GM23338 (cell line): ENCODE data around the gene KAZN. TPM values are rescaled to one million over a fixed set of nuclear protein-coding genes. Genes with fewer than 3 reads are reported as not detected.

ENCODE experiments used
- ATAC-seq: fragments of 200-7000 bp; cut with Tn5 transposase; 3 replicates; pipeline ENCODE4 v1.9.1; 2020
- DNase-seq: peaks from one replicate; pipeline ENCODE4 v3.0.0-alpha.2; 2015; ENCODE audit warnings: low spot score
- H2AFZ ChIP-seq: fragments of 200-600 bp; sonication (generic); 2 replicates; pipeline ENCODE4 v1.8.0; 2016; ENCODE audit warnings: antibody characterized with exemption, mild to moderate bottlenecking, moderate library complexity
- H3F3A ChIP-seq: fragments of 200-600 bp; sonication (generic); replicated peaks from 2 replicates; pipeline ENCODE4 v1.8.0; 2017; ENCODE audit warnings: antibody characterized with exemption, mixed run types, low read depth
- H3K27ac ChIP-seq: fragments of 200-600 bp; sonication (generic); 2 replicates; pipeline ENCODE4 v1.6.1; 2016; ENCODE audit warnings: low read depth
- H3K27me3 ChIP-seq: fragments of 200-600 bp; sonication (generic); 2 replicates; pipeline ENCODE4 v1.8.0; 2016; ENCODE audit warnings: mild to moderate bottlenecking, mixed run types, moderate library complexity; ENCODE audit not compliant: insufficient read depth
- H3K36me3 ChIP-seq: fragments of 200-600 bp; sonication (generic); 2 replicates; pipeline ENCODE4 v1.8.0; 2016; ENCODE audit warnings: mild to moderate bottlenecking; ENCODE audit not compliant: insufficient read depth
- H3K4me1 ChIP-seq: fragments of 200-600 bp; sonication (generic); 2 replicates; pipeline ENCODE4 v1.8.0; 2016; ENCODE audit warnings: mild to moderate bottlenecking, moderate library complexity; ENCODE audit not compliant: insufficient read depth
- H3K4me2 ChIP-seq: fragments of 200-600 bp; sonication (generic); 2 replicates; pipeline ENCODE4 v1.7.1; 2017; ENCODE audit warnings: mixed run types
- H3K4me3 ChIP-seq: fragments of 200-600 bp; sonication (generic); 2 replicates; pipeline ENCODE4 v1.6.1; 2016; ENCODE audit warnings: mixed run types
- H3K79me2 ChIP-seq: fragments of 200-600 bp; sonication (generic); replicated peaks from 2 replicates; pipeline ENCODE4 v1.8.0; 2017; ENCODE audit warnings: mild to moderate bottlenecking; ENCODE audit not compliant: insufficient read depth
- H3K9me2 ChIP-seq: fragments of 200-600 bp; sonication (generic); 2 replicates; pipeline ENCODE4 v1.8.0; 2017; ENCODE audit not compliant: insufficient read depth
- H4K20me1 ChIP-seq: fragments of 200-600 bp; sonication (generic); replicated peaks from 2 replicates; pipeline ENCODE4 v1.8.0; 2017; ENCODE audit warnings: mild to moderate bottlenecking; ENCODE audit not compliant: insufficient read depth
- H3K27ac Mint-ChIP-seq: 2 replicates; pipeline ENCODE4 v1.8.0; 2020; ENCODE audit warnings: inconsistent platforms, mild to moderate bottlenecking, moderate library complexity, mixed read lengths
- H3K27me3 Mint-ChIP-seq: 3 replicates; pipeline ENCODE4 v1.8.0; 2022; ENCODE audit warnings: low read depth, mild to moderate bottlenecking, moderate library complexity, mixed read lengths, inconsistent platforms; ENCODE audit not compliant: insufficient read depth, poor library complexity
- H3K36me3 Mint-ChIP-seq: 3 replicates; pipeline ENCODE4 v1.8.0; 2021; ENCODE audit warnings: low read depth, mild to moderate bottlenecking, inconsistent platforms, moderate library complexity, mixed read lengths
- H3K4me1 Mint-ChIP-seq: 3 replicates; pipeline ENCODE4 v1.8.0; 2020; ENCODE audit warnings: mild to moderate bottlenecking, inconsistent platforms, mixed read lengths
- H3K4me3 Mint-ChIP-seq: 3 replicates; pipeline ENCODE4 v1.8.0; 2021; ENCODE audit warnings: moderate library complexity, mild to moderate bottlenecking, inconsistent platforms, mixed read lengths
- H3K9me3 Mint-ChIP-seq: 3 replicates; pipeline ENCODE4 v1.8.0; 2020; ENCODE audit warnings: moderate library complexity, mild to moderate bottlenecking, inconsistent platforms, mixed read lengths
- CREB1 ChIP-seq: fragments of 250-450 bp; sonication (Bioruptor Pico); IDR thresholded peaks from 2 replicates; pipeline ENCODE4 v1.5.0; 2020; ENCODE audit warnings: low read depth, mild to moderate bottlenecking, moderate library complexity
- EZH2 ChIP-seq: fragments of 200-600 bp; sonication (generic); IDR thresholded peaks from one replicate; pipeline ENCODE4 v1.8.0; 2017; ENCODE audit warnings: antibody characterized with exemption, mild to moderate bottlenecking, low read depth; ENCODE audit not compliant: unreplicated experiment
- EZH2phosphoT487 ChIP-seq: fragments of 200-600 bp; sonication (generic); IDR thresholded peaks from one replicate; pipeline ENCODE4 v1.8.1; 2018; ENCODE audit warnings: antibody characterized with exemption; ENCODE audit not compliant: unreplicated experiment
- JUNB ChIP-seq: IDR thresholded peaks from one replicate; pipeline ENCODE4 v1.6.1; 2016; ENCODE audit warnings: antibody characterized with exemption; ENCODE audit not compliant: unreplicated experiment
- NANOG ChIP-seq: IDR thresholded peaks from 2 replicates; pipeline ENCODE4 v1.6.1; 2016; ENCODE audit warnings: antibody characterized with exemption, borderline replicate concordance
- POLR2AphosphoS5 ChIP-seq: IDR thresholded peaks from 2 replicates; pipeline ENCODE4 v1.6.1; 2016; ENCODE audit warnings: antibody characterized with exemption, low read depth
- STAT1 ChIP-seq: IDR thresholded peaks from one replicate; pipeline ENCODE4 v1.6.1; 2016; ENCODE audit warnings: antibody characterized with exemption; ENCODE audit not compliant: unreplicated experiment
- ZNF114 ChIP-seq: fragments of 250-450 bp; sonication (Bioruptor Pico); IDR thresholded peaks from 2 replicates; pipeline ENCODE4 v1.5.0; 2020; ENCODE audit warnings: mild to moderate bottlenecking, moderate library complexity
- ZNF331 ChIP-seq: fragments of 250-450 bp; sonication (Bioruptor Pico); IDR thresholded peaks from 2 replicates; pipeline ENCODE4 v1.5.0; 2020; ENCODE audit warnings: low read depth, mild to moderate bottlenecking, moderate library complexity
- polyA plus RNA-seq: library from polyadenylated mRNA; unstranded; fragments of >200 nt; fragmentation: Nextera tagmentation; extraction: Ambion mirVana; gene quantifications from 2 replicates; pipeline ENCODE4 v1.2.1, GENCODE V29; 2016
- total RNA-seq: library from RNA; depleted of rRNA; stranded (reverse); fragments of >200 nt; shearing (Covaris generic); gene quantifications from 2 replicates; pipeline ENCODE4 v1.2.3, GENCODE V29; 2014
- TF ChIP-seq, protein P1 (sequence below): fragments of 250-450 bp; sonication (Bioruptor Pico); IDR thresholded peaks from 2 replicates; pipeline ENCODE4 v1.5.0; 2020; ENCODE audit warnings: mild to moderate bottlenecking, moderate library complexity
- TF ChIP-seq, protein P2 (sequence below), 2 experiments: fragments of 200-600 bp in 1 of 2; sonication (generic) in 1 of 2; conservative IDR thresholded peaks; 2 replicates each; pipeline versions ENCODE4 v1.5.1 to v1.6.1; 2016 to 2017; ENCODE audit warnings: antibody characterized with exemption in 2 of 2, low read depth in 2 of 2, mild to moderate bottlenecking in 2 of 2, moderate library complexity in 1 of 2
- TF ChIP-seq, protein P3 (sequence below): IDR thresholded peaks from 2 replicates; pipeline ENCODE4 v1.6.1; 2016; ENCODE audit warnings: antibody characterized with exemption

Gene KAZN
- total and polyA plus RNA-seq, 2 experiments from 2014 or later = 9.9 to 15.0 TPM

DNA sequence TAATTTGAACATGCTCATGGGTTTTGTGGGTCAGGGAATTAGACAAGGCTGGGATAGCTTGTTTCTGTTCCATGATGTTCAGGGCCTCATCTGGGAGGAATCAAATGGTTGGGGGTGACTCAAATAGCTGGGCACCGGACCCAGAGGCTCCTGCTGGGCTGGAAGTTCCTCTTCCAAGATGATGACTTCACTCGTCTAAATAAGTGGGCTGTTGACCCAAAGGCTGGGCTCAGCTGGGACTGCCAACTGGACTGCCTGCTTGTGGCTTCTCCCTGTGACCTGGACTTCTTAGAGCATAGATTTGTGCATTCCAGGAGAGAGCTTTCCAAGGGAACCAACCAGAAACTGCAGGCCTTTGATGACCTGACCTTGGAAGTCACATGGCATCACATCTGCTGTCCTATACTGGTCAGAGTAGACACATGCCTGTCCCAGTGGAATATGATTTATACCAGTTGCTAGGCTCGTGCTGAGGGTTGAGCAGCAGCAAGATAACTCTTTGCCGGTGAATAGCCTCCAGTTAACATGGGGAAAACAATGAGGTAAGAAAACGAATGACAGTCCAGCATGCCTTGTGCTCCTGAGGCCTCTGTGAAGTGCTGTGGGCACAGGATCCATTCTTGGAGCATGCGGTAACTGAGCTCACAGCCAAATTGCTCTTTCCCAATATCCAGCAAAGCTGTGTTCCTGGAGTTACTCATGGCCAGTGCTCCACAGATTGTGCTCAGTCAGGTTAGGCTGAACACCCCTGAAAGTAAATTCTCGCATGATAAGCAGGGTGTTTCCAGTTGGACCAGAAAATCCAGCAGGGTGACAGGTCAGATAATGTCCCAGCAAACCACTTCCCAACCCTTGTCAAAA is 282.2 kb downstream of the KAZN start (continued):
- TF ChIP-seq ZNF331 (CRISPR knock-in tag) = no peak
- TF ChIP-seq, protein P1, sequence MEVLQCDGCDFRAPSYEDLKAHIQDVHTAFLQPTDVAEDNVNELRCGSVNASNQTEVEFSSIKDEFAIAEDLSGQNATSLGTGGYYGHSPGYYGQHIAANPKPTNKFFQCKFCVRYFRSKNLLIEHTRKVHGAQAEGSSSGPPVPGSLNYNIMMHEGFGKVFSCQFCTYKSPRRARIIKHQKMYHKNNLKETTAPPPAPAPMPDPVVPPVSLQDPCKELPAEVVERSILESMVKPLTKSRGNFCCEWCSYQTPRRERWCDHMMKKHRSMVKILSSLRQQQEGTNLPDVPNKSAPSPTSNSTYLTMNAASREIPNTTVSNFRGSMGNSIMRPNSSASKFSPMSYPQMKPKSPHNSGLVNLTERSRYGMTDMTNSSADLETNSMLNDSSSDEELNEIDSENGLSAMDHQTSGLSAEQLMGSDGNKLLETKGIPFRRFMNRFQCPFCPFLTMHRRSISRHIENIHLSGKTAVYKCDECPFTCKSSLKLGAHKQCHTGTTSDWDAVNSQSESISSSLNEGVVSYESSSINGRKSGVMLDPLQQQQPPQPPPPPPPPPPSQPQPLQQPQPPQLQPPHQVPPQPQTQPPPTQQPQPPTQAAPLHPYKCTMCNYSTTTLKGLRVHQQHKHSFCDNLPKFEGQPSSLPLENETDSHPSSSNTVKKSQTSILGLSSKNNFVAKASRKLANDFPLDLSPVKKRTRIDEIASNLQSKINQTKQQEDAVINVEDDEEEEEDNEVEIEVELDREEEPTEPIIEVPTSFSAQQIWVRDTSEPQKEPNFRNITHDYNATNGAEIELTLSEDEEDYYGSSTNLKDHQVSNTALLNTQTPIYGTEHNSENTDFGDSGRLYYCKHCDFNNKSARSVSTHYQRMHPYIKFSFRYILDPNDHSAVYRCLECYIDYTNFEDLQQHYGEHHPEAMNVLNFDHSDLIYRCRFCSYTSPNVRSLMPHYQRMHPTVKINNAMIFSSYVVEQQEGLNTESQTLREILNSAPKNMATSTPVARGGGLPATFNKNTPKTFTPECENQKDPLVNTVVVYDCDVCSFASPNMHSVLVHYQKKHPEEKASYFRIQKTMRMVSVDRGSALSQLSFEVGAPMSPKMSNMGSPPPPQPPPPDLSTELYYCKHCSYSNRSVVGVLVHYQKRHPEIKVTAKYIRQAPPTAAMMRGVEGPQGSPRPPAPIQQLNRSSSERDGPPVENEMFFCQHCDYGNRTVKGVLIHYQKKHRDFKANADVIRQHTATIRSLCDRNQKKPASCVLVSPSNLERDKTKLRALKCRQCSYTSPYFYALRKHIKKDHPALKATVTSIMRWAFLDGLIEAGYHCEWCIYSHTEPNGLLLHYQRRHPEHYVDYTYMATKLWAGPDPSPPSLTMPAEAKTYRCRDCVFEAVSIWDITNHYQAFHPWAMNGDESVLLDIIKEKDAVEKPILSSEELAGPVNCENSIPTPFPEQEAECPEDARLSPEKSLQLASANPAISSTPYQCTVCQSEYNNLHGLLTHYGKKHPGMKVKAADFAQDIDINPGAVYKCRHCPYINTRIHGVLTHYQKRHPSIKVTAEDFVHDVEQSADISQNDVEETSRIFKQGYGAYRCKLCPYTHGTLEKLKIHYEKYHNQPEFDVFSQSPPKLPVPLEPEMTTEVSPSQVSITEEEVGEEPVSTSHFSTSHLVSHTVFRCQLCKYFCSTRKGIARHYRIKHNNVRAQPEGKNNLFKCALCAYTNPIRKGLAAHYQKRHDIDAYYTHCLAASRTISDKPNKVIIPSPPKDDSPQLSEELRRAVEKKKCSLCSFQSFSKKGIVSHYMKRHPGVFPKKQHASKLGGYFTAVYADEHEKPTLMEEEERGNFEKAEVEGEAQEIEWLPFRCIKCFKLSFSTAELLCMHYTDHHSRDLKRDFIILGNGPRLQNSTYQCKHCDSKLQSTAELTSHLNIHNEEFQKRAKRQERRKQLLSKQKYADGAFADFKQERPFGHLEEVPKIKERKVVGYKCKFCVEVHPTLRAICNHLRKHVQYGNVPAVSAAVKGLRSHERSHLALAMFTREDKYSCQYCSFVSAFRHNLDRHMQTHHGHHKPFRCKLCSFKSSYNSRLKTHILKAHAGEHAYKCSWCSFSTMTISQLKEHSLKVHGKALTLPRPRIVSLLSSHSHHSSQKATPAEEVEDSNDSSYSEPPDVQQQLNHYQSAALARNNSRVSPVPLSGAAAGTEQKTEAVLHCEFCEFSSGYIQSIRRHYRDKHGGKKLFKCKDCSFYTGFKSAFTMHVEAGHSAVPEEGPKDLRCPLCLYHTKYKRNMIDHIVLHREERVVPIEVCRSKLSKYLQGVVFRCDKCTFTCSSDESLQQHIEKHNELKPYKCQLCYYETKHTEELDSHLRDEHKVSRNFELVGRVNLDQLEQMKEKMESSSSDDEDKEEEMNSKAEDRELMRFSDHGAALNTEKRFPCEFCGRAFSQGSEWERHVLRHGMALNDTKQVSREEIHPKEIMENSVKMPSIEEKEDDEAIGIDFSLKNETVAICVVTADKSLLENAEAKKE (CRISPR knock-in tag) = no peak

DNA sequence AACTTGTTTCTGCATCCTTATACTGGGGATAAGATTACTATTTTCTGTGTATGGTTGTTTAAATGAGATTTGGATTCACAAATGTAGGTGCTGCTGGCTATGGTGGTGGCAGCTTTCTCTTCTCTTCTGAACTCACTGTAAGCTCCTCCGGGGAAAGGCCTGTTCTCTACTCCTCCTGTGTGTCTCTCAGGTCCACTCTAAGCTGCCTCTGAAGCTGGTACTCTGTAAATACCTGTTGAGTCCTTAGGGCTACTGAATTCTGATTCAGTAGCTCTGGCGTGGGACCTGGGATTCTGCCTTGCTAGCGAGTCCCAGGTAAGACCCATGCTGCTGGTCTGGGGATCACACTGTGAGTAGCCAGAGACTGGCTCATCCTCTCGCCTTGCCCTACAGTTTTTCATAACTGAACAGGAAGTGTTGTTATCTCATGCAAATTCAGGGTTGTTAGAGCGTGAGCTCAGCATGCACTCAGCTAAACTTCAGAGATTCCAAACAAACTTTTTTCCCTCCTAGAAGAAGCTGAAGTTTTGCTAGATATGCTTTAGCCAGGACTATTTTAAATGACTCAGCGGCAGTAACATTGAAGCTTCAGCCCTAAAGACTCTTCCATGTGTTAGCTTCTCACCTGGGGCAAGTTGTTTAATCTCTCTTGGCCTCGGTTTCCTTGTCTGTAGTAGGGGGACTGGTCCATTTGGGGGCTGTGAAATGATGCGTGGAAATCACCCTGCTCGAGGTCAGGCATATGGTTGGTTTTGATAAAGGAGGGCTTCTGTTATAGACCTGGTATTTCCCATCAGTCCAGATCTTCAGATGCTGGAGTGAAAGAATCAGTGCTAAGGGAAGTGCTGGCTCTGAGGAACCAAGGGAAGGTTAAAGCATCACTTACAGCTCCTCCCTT is 283.5 kb downstream of the KAZN start:
- no peaks in the 10 kb centered on the region for H3K36me3 Mint-ChIP-seq
- TF ChIP-seq ZNF331 (CRISPR knock-in tag) (no peak), NANOG (no peak), EZH2 (no peak), JUNB (no peak), POLR2AphosphoS5 (no peak), EZH2phosphoT487 (no peak), STAT1 (no peak), ZNF114 (CRISPR knock-in tag) (no peak), CREB1 (no peak)
- TF ChIP-seq, protein P2, sequence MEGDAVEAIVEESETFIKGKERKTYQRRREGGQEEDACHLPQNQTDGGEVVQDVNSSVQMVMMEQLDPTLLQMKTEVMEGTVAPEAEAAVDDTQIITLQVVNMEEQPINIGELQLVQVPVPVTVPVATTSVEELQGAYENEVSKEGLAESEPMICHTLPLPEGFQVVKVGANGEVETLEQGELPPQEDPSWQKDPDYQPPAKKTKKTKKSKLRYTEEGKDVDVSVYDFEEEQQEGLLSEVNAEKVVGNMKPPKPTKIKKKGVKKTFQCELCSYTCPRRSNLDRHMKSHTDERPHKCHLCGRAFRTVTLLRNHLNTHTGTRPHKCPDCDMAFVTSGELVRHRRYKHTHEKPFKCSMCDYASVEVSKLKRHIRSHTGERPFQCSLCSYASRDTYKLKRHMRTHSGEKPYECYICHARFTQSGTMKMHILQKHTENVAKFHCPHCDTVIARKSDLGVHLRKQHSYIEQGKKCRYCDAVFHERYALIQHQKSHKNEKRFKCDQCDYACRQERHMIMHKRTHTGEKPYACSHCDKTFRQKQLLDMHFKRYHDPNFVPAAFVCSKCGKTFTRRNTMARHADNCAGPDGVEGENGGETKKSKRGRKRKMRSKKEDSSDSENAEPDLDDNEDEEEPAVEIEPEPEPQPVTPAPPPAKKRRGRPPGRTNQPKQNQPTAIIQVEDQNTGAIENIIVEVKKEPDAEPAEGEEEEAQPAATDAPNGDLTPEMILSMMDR (conservative IDR thresholded peaks at IDR 0.05; ENCODE audit: low read depth in 2 of 2) = no peak
- TF ChIP-seq, protein P3, sequence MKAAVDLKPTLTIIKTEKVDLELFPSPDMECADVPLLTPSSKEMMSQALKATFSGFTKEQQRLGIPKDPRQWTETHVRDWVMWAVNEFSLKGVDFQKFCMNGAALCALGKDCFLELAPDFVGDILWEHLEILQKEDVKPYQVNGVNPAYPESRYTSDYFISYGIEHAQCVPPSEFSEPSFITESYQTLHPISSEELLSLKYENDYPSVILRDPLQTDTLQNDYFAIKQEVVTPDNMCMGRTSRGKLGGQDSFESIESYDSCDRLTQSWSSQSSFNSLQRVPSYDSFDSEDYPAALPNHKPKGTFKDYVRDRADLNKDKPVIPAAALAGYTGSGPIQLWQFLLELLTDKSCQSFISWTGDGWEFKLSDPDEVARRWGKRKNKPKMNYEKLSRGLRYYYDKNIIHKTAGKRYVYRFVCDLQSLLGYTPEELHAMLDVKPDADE = no peak

More for the DNA sequence above, 283.5 kb downstream of the KAZN start:
- H3K79me2 ChIP-seq = no peaks in the 10 kb centered on the region
- Mint-ChIP-seq H3K9me3 (no peaks in the 10 kb centered on the region), H3K4me3 (no peak overlapping the region), H3K27ac (no peak overlapping the region), H3K27me3 (no peaks in the 10 kb centered on the region), H3K4me1 (peaks cover 11% of the 10 kb centered on the region)
- DNase-seq = no peak
- no peak overlapping the region for H3K4me2 ChIP-seq
- no peaks in the 10 kb centered on the region for H3F3A ChIP-seq
- no peak overlapping the region for H2AFZ ChIP-seq
- H3K36me3 ChIP-seq = no peaks in the 10 kb centered on the region
- H3K27me3 ChIP-seq = no peaks in the 10 kb centered on the region
- ATAC-seq = no peak
- H3K4me1 ChIP-seq = no peaks in the 10 kb centered on the region; the same call in 1 of the 2 replicates
- H3K27ac ChIP-seq = no peak overlapping the region
- H3K4me3 ChIP-seq = no peak overlapping the region
- H4K20me1 ChIP-seq = no peaks in the 10 kb centered on the region
- H3K9me2 ChIP-seq = peaks cover 12% of the 10 kb centered on the region
